ENCODE measurements around the gene DBN1.

Gene DBN1

GRCh38 chr5:177457852-177458681 is 15.4 kb downstream of the DBN1 start:
- H3K4me3 ChIP-seq (ENCODE audit: low read depth, low read length), result no peak overlapping the region
- no peak for DNase-seq (ENCODE audit: low read depth)
- TF ChIP-seq MAX (IDR thresholded peaks at IDR 0.05; ENCODE audit: low read depth, low read length), result no peak
- no peak for TF ChIP-seq POLR2A (IDR thresholded peaks at IDR 0.05; ENCODE audit: extremely low read depth, insufficient read length)
- TF ChIP-seq, protein P1, sequence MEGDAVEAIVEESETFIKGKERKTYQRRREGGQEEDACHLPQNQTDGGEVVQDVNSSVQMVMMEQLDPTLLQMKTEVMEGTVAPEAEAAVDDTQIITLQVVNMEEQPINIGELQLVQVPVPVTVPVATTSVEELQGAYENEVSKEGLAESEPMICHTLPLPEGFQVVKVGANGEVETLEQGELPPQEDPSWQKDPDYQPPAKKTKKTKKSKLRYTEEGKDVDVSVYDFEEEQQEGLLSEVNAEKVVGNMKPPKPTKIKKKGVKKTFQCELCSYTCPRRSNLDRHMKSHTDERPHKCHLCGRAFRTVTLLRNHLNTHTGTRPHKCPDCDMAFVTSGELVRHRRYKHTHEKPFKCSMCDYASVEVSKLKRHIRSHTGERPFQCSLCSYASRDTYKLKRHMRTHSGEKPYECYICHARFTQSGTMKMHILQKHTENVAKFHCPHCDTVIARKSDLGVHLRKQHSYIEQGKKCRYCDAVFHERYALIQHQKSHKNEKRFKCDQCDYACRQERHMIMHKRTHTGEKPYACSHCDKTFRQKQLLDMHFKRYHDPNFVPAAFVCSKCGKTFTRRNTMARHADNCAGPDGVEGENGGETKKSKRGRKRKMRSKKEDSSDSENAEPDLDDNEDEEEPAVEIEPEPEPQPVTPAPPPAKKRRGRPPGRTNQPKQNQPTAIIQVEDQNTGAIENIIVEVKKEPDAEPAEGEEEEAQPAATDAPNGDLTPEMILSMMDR (IDR thresholded peaks at IDR 0.05; ENCODE audit: low read depth, low read length), result no peak
- no peak for TF ChIP-seq MYC (IDR thresholded peaks at IDR 0.05; ENCODE audit: low read depth, low read length)

DNA sequence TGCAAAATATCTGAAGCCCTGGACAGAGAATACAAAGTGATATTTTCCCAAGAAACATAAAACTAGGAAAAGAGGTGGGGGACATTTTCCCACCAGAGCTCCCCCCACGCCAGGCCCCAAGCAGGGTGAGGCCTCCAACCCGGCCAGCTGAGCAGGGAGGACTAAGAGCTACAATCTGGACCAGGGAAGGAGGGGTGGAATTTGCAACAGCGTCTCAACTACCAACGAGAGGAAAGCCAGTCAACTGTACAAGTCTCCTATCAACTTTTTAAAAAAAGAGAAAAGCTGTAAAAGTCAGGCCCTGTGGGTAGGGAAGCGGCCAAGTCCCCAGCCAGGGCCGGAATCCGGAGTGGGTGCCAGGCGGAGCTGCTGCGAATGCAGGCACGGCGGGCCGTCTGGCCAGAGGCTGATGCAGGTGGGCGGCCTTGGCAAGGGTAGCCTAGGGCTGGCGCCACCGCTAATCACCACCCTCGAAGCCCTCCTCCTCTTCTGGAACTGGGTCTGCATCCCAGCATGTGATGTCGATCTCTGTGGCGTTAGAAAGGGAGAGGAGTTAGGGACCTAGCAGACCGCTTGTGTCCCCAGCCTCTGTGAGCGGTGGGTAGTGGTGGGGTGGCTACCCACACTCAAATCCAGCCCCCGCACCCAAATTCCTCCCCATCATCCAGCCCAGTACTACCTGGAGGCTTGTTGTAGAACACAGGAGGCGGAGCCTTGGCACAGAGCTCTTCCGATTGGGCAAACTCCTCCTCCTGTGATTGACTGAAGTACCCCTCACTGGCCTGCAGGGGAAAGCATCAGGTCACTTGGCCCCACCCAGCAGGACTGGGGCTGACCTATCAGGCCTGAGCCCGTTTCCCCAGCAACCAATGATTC is 16.2 kb downstream of the DBN1 start:
- TF ChIP-seq MAX (IDR thresholded peaks at IDR 0.05; ENCODE audit: low read depth, low read length), result no peak
- TF ChIP-seq, protein P1 (IDR thresholded peaks at IDR 0.05; ENCODE audit: low read depth, low read length), result peak; percentile 30
- DNase-seq (ENCODE audit: low read depth), result peak; percentile 88
- no peak overlapping the region for H3K4me3 ChIP-seq (ENCODE audit: low read depth, low read length)

- no peak overlapping the region for H3K4me3 ChIP-seq (ENCODE audit: low read depth, low read length)
- DNase-seq (ENCODE audit: low read depth), result no peak
- TF ChIP-seq, protein P1 (IDR thresholded peaks at IDR 0.05; ENCODE audit: low read depth, low read length), result no peak
- no peak for TF ChIP-seq MYC (IDR thresholded peaks at IDR 0.05; ENCODE audit: low read depth, low read length)
- TF ChIP-seq POLR2A (IDR thresholded peaks at IDR 0.05; ENCODE audit: extremely low read depth, insufficient read length), result no peak
- TF ChIP-seq MAX (IDR thresholded peaks at IDR 0.05; ENCODE audit: low read depth, low read length), result 0 out of 2 replicates have a peak, but pooled peaks have one; percentile 1
These were observed 16.9 kb downstream of the DBN1 start for GRCh38 chr5:177456591-177456964.

DNA sequence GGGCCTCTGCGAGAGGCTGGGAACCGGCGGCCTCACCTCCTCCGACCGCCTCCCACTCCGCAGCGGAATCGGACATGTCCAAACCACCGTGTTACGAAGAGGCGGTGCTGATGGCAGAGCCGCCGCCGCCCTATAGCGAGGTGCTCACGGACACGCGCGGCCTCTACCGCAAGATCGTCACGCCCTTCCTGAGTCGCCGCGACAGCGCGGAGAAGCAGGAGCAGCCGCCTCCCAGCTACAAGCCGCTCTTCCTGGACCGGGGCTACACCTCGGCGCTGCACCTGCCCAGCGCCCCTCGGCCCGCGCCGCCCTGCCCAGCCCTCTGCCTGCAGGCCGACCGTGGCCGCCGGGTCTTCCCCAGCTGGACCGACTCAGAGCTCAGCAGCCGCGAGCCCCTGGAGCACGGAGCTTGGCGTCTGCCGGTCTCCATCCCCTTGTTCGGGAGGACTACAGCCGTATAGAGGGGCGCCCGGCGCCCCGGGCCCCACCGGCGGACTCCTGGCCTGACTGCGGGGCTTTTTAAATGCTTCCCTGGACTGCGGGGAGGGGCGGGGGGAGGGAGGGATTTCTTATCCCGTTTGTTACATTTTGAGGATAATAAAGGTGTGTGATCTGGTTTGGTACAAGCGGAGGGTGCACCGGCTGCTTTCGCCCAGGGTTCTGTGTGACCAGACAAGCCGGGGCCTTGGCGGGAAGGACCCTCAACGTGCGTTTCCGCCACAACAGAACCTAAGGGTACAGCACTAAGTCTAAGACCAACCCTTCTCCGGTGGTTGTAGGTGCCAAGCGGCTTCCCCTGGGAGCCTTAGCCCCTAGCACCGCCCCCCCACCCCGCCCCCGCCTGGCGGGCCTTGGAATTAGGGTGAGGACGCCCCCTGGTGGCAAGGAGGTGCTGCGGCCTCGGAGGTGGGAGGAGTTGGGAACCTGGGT is 17.5 kb downstream of the DBN1 start:
- TF ChIP-seq POLR2A (IDR thresholded peaks at IDR 0.05; ENCODE audit: extremely low read depth, insufficient read length), result no peak
- TF ChIP-seq MAX (IDR thresholded peaks at IDR 0.05; ENCODE audit: low read depth, low read length), result peak; percentile 18; the same call in 1 of the 2 replicates
- TF ChIP-seq MYC (IDR thresholded peaks at IDR 0.05; ENCODE audit: low read depth, low read length), result peak; percentile 25; the same call in 1 of the 2 replicates
- TF ChIP-seq, protein P1 (IDR thresholded peaks at IDR 0.05; ENCODE audit: low read depth, low read length), result peak; percentile 85
- peak overlapping the region; percentile 62 for H3K4me3 ChIP-seq (ENCODE audit: low read depth, low read length)
- DNase-seq (ENCODE audit: low read depth), result peak; percentile 93

DNA sequence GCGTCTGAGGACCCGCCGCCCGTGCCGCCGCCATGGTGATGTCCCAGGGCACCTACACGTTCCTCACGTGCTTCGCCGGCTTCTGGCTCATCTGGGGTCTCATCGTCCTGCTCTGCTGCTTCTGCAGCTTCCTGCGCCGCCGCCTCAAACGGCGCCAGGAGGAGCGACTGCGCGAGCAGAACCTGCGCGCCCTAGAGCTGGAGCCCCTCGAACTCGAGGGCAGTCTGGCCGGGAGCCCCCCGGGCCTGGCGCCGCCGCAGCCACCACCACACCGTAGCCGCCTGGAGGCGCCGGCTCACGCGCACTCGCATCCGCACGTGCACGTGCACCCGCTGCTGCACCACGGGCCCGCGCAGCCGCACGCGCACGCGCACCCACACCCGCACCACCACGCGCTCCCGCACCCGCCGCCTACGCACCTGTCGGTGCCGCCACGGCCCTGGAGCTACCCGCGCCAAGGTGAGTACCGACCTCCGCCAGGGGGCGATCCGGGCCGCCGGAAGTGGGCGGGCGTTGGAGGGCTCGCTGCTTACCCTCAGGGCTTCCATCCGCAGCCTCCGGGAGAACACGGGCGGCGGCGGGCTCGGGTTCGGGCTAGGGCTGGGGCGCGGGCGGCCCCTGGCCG is 18.3 kb downstream of the DBN1 start:
- peak; percentile 87 for DNase-seq (ENCODE audit: low read depth)
- peak overlapping the region; percentile 62 for H3K4me3 ChIP-seq (ENCODE audit: low read depth, low read length)
- TF ChIP-seq POLR2A (IDR thresholded peaks at IDR 0.05; ENCODE audit: extremely low read depth, insufficient read length) (peak; percentile 55), MAX (IDR thresholded peaks at IDR 0.05; ENCODE audit: low read depth, low read length) (peak; percentile 91), MYC (IDR thresholded peaks at IDR 0.05; ENCODE audit: low read depth, low read length) (no peak; the same call in none of the 2 replicates)
- TF ChIP-seq, protein P1 (IDR thresholded peaks at IDR 0.05; ENCODE audit: low read depth, low read length), result peak; percentile 26
